SK-N-MC (cell line): Measurements from ENCODE around the gene TMEM107.
A peak's percentile ranks its signal among the peaks of the same experiment; 100 is the strongest.

Experiments used
- DNase-seq: peaks from one replicate; pipeline ENCODE4 v3.0.0-alpha.2; 2011; ENCODE audit warnings: low read depth, low spot score
- H3K27ac ChIP-seq: fragments of 200-600 bp; sonication (generic); 2 replicates; pipeline ENCODE4 v1.5.1; 2016; ENCODE audit warnings: mixed run types
- H3K36me3 ChIP-seq: fragments of 200-600 bp; sonication (generic); 2 replicates; pipeline ENCODE4 v1.6.1; 2017; ENCODE audit warnings: antibody characterized with exemption, low read length, mixed read lengths; ENCODE audit not compliant: insufficient read depth
- H3K4me3 ChIP-seq: fragments of 200-600 bp; sonication (generic); 2 replicates; pipeline ENCODE4 v1.5.1; 2016
- H3K9ac ChIP-seq: fragments of 200-600 bp; sonication (generic); 2 replicates; pipeline ENCODE4 v1.8.0; 2017; ENCODE audit warnings: mixed run types, mixed read lengths; ENCODE audit not compliant: insufficient read length
- H3K9me3 ChIP-seq: fragments of 200-600 bp; sonication (generic); 2 replicates; pipeline ENCODE4 v1.6.1; 2017; ENCODE audit warnings: low read depth, mild to moderate bottlenecking, antibody characterized with exemption, low read length, moderate library complexity, mixed read lengths
- EZH2 ChIP-seq: fragments of 200-600 bp; sonication (generic); IDR thresholded peaks from one replicate; pipeline ENCODE4 v1.6.1; 2017; ENCODE audit warnings: antibody characterized with exemption
- FOXP2 ChIP-seq: optimal IDR thresholded peaks from 2 replicates; pipeline ENCODE3; 2011; ENCODE audit warnings: mild to moderate bottlenecking, moderate library complexity; ENCODE audit not compliant: insufficient read depth; ENCODE audit errors: extremely low read length, control extremely low read depth
- POLR2AphosphoS5 ChIP-seq: IDR thresholded peaks from 2 replicates; pipeline ENCODE4 v1.6.1; 2012; ENCODE audit warnings: mild to moderate bottlenecking, low read depth, low read length, borderline replicate concordance

Gene TMEM107

DNA sequence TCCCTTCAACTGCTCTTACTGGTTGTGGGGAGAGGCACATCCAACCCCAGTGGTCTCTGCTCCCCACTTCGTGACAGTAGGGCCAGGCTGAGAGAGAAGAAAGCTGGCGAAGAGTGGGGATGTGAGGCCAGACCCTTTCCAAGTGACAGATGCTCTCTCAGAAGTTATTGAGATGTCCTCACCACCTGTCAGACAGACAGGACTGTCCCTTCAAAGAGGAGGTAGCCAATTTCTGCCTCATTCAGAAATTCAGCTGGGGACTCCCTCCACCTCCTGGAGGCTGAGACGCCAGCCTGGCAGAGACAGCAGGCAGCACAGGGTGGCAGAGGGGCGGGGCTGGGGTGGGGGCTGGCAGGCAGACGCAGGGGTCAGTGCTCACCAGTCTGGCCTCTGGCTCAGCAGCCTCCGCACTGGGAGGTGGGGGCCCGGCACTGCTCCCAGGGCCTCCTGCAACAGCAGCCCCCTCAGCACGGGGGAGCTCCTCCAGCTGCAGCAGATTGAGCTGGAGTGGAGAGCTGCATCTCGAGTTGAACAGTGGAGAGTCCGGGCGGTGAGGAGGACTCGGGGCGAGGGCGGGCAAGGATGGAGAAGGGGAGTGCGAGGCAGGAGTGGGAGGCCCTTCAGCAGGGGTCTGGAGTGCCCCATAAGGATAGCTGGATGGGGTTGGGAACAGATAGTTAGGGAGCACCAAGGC, 33.1 kb downstream of the TMEM107 start:
- Histone ChIP-seq H3K36me3 (peaks cover 25% of the 10 kb centered on the region; the same call in 1 of the 2 replicates), H3K4me3 (no peak overlapping the region), H3K9ac (no peak overlapping the region), H3K27ac (no peak overlapping the region), H3K9me3 (no peaks in the 10 kb centered on the region)
- TF ChIP-seq FOXP2 (no peak), EZH2 (no peak), POLR2AphosphoS5 (no peak)
- no peak for DNase-seq

- TF ChIP-seq POLR2AphosphoS5, result no peak
- no peak for TF ChIP-seq FOXP2
- no peak for TF ChIP-seq EZH2
- Histone ChIP-seq H3K36me3 (peaks cover 19% of the 10 kb centered on the region; the same call in 1 of the 2 replicates), H3K9ac (no peak overlapping the region), H3K4me3 (no peak overlapping the region), H3K27ac (no peak overlapping the region), H3K9me3 (no peaks in the 10 kb centered on the region)
- no peak for DNase-seq
These were observed 33.9 kb downstream of the TMEM107 start for GRCh38 chr17:8142158-8142886.

- Histone ChIP-seq H3K9me3 (no peaks in the 10 kb centered on the region), H3K27ac (no peak overlapping the region), H3K4me3 (no peak overlapping the region), H3K9ac (no peak overlapping the region), H3K36me3 (peaks cover 14% of the 10 kb centered on the region; the same call in 1 of the 2 replicates)
- no peak for DNase-seq
- TF ChIP-seq POLR2AphosphoS5 (no peak), EZH2 (no peak), FOXP2 (no peak)
These were observed 34.4 kb downstream of the TMEM107 start for GRCh38 chr17:8141741-8142140.

GRCh38 chr17:8141045-8141444, 35.1 kb downstream of the TMEM107 start:
- no peak overlapping the region for H3K27ac ChIP-seq
- TF ChIP-seq FOXP2, result no peak
- TF ChIP-seq EZH2, result no peak
- no peak for TF ChIP-seq POLR2AphosphoS5
- no peak overlapping the region for H3K9ac ChIP-seq
- H3K36me3 ChIP-seq, result peaks cover 7% of the 10 kb centered on the region; the same call in 1 of the 2 replicates
- no peaks in the 10 kb centered on the region for H3K9me3 ChIP-seq
- DNase-seq, result no peak
- no peak overlapping the region for H3K4me3 ChIP-seq

DNA sequence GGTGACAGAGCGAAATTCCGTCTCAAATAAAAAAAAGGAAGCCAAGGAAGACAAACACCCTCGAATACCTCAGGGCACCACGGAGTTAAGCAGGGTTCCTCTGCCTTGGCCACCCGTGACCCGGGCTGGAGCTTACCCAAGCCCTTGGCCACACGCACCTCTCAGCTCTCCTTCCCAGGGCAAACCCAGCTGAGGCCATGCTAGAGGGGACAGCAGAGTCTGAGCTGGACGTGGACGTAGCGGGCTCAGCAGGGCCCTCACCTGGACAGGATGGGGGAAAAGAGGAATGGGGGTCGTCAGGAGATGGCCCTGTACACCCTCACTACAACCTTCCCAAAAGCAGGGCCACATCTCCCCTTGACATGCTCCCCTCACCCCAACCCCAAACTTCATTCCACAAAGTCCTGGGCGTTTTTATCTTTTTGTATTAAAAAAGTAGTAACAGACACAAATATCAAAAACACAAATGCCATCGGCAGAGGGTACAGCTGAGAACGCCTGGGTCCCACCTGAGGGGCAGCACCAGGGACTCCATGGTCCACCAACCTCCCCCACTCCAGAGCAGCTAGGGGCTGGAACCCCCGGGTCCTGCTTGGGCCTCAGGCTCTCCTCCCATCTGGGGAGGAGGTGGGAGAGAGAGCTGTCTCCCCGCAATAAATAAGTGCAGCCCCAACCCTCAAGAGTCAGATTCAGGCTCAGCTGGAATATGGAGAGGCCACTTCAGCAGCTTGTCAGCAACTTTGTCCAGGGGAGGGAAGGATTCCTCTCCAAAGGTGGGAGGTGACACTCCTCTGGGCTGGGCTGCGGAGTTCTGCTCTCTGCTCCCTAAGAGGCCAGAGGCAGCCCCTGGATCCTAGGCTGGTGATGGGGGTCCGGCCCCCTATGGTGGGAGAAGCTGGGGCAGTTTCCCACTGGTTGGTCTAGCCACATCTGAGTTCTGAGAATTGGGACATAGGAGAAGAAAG, 35.8 kb downstream of the TMEM107 start:
- no peak overlapping the region for H3K27ac ChIP-seq
- H3K9ac ChIP-seq, result no peak overlapping the region
- no peak overlapping the region for H3K4me3 ChIP-seq
- no peak for DNase-seq
- TF ChIP-seq EZH2 (no peak), POLR2AphosphoS5 (no peak), FOXP2 (no peak)
- H3K36me3 ChIP-seq, result peaks cover 4% of the 10 kb centered on the region; the same call in 1 of the 2 replicates
- H3K9me3 ChIP-seq, result no peaks in the 10 kb centered on the region

GRCh38 chr17:8138672-8139371, 37.4 kb downstream of the TMEM107 start:
- peak overlapping the region; percentile 93 for H3K27ac ChIP-seq
- H3K4me3 ChIP-seq, result peak overlapping the region; percentile 90
- no peaks in the 10 kb centered on the region for H3K9me3 ChIP-seq
- H3K36me3 ChIP-seq, result peaks cover 4% of the 10 kb centered on the region; the same call in 1 of the 2 replicates
- peak overlapping the region; percentile 82 for H3K9ac ChIP-seq
- TF ChIP-seq POLR2AphosphoS5 (peak; percentile 51), FOXP2 (no peak)
- DNase-seq, result peak; percentile 92

GRCh38 chr17:8138374-8138671, 37.9 kb downstream of the TMEM107 start:
- DNase-seq, result no peak
- H3K36me3 ChIP-seq, result peaks cover 4% of the 10 kb centered on the region; the same call in 1 of the 2 replicates
- TF ChIP-seq EZH2, result no peak
- no peak for TF ChIP-seq POLR2AphosphoS5
- no peak for TF ChIP-seq FOXP2
- H3K4me3 ChIP-seq, result peak overlapping the region; percentile 90
- no peak overlapping the region; the same call in 1 of the 2 replicates for H3K27ac ChIP-seq
- H3K9me3 ChIP-seq, result no peaks in the 10 kb centered on the region
- H3K9ac ChIP-seq, result peak overlapping the region; percentile 81
